HG03060 (cell line): ENCODE data around the gene GPSM1.

Source experiments
- ATAC-seq: cut with Tn5 transposase; IDR thresholded peaks from one replicate; pipeline ENCODE4 v1.9.1; 2021; ENCODE audit warnings: low read depth, moderate number of reproducible peaks; ENCODE audit not compliant: unreplicated experiment

Gene GPSM1

DNA sequence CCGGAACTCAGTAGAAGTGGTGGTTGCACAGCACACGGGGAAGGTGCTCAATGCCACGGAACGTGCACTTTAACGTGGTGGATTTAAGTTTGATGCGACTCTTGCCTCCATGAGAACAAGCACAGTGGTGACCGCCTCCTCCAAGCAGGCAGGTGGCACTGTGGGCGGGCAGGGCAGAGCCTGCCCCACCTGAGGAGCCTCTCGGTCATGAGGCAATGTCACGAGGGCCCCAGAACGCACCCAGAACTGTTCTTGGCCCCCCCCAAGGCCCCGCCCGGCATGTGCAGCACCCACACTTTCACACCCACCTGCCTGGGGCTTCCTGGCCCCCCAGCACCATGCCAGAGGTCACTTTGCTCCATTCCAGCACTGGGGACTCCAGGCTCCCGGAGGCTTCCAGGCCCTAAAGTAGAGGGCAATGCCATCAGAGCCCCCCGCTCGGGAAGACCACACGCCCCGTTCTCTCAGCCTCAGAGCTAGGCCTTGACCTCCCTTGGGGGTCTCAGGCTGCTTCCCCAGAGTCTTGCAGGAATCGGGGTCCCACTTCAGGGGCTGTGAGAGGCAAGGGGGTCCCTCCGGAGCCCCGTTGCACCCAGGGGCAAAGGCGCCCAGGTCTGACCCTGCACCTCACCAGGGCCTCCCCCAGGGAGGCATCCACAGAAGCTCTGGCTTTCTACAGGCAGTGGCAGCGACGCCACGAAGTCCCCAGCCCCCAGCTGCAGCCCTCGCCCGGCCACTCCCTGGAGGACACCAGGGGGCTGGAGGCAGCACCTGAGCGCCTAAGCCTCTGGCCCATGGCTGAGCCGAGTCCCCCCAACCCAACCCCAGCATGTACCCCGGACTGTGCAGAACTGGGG lies 37.5 kb upstream of the GPSM1 start:
- no peak for ATAC-seq

DNA sequence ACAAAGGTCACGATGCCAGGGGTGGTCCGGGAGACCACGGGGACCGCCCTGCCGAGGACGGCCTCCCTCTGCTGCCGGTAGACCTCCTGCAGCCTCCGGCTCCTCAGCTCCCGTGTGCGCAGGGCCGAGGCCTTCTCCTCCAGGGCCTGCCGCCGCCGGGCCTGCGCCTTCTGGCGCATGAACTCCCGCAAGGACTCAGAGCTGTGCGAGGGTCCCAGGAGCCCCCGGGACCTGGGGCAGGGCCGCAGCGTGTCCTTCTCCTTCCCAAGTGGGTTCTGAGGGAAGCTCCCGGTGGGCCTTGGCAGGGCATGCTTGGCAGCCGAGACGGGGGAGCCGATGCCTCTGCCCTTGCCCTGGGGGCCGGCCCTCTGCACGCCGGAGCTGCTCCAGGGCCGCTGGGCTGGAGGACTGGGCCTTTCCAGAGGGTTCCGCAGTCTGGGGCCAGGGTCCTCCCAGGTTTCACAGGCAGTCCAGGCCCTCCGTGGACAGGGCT lies 36.8 kb upstream of the GPSM1 start:
- ATAC-seq = no peak

- ATAC-seq = no peak
Measured at GRCh38 chr9:136291306-136292025, 35.9 kb upstream of the GPSM1 start.

GRCh38 chr9:136292026-136292538 lies 35.3 kb upstream of the GPSM1 start:
- no peak for ATAC-seq

- no peak for ATAC-seq
Measured at GRCh38 chr9:136292591-136293448, 34.5 kb upstream of the GPSM1 start.

DNA sequence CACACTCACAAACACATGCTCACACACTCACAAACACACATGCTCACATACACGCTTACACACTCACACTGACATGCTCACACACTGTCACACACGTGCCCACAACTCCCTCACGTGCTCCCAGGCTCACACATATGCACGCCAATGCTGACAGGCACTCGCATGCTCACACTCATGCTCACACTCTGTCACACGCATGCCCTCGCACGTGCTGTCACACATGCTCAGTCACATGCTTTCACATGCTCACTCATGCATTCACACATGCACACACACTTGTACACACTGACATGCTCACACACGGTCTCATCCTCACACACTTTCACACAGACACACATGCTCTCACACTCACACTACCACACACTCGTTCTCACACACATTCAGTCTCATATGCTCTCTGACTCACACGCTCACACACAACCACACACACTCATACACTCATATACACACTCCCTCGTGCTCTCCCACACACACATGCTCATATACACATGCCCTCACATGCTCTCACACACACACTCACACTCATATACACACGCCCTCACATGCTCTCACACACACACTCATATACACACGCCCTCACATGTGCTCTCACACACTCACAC lies 33.8 kb upstream of the GPSM1 start:
- no peak for ATAC-seq

GRCh38 chr9:136294437-136294836 lies 32.9 kb upstream of the GPSM1 start:
- no peak for ATAC-seq

DNA sequence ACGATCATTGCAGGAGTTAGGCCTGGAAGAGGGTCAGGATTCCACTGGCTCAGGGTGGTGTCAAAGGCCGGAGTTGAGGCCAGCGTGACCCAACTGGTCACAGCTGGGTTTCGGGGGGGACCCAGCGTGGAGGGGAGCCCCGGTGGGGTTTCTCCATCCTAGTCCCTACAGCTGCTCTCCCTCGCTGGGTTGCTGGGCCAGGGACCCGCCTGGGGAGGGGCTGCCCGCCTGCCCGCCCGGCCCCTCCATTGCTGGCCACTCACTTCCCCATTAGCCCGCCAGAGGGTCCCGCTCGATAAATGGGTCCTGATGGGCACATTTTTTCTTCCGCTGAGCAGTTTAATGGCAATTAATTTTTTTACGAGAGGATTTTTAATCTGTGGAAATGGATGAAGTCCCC lies 32.3 kb upstream of the GPSM1 start:
- no peak for ATAC-seq

DNA sequence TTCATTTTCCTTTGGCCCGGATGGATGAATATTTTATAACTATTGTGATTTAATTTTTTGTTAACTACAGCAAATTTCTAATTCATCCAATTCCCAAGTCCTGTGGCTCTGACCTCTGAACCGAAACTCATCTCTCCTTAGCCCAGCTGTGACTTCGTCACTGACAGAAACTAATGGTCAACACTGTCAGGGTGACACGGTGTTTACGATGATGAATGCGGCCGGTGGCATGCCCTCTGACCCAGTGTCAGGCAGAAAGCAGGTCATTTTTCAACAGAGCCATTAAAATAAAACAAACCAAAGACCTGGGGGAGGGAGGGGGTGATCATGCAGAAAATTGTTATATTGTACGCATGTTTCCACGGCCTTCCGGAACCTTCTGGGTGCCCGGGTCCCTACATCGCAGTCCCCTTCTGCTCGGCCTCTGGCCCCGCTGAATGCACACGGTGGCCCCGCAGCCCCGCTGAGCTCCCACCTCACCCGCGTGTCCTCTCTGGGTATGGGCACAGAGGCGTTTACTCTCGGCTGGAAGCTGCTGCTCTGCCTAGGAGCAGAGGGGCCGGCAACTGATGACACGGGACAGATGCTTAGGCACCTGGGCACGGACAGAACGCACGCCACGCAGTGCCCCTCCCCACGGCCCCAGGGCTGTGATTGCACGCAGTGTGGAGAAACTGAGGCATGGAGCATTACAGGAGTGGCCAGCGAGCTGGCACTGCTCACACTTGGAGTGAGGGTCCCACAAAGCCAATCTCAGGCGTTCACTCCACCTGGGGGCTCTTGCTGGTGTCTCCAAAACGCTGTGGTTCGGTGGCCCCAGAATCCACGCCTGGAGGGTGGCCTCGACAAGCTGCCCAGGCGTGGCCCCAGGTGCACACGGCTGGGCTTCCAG lies 31.6 kb upstream of the GPSM1 start:
- ATAC-seq = no peak

DNA sequence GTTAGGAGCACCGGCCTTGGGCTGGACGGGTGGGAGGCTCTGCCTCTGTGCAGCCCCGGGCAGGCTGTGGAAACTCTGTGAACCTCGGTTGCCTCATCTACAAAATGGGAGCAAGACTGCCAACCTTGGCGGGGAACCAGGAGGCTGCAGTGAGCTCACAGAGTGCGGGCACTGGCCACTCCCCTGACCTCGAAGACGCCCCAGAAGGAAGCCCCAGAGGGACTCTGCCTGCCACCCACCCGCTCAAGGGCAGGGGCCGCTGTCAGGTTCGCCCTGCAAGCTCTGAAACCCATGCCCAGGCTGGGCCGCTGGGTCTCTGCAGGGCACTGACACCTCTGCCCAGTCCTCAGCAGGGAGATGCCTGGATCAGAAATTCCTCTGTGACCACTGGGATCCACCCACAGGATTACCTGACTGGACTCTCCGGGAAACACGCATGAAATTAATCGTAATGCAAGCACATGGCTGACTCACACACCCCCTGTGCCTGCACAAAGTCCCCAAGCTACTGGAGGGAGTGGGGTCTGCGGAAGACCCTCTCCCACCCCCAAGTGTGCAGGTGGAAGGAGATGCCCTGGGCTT lies 30.8 kb upstream of the GPSM1 start:
- ATAC-seq = no peak

DNA sequence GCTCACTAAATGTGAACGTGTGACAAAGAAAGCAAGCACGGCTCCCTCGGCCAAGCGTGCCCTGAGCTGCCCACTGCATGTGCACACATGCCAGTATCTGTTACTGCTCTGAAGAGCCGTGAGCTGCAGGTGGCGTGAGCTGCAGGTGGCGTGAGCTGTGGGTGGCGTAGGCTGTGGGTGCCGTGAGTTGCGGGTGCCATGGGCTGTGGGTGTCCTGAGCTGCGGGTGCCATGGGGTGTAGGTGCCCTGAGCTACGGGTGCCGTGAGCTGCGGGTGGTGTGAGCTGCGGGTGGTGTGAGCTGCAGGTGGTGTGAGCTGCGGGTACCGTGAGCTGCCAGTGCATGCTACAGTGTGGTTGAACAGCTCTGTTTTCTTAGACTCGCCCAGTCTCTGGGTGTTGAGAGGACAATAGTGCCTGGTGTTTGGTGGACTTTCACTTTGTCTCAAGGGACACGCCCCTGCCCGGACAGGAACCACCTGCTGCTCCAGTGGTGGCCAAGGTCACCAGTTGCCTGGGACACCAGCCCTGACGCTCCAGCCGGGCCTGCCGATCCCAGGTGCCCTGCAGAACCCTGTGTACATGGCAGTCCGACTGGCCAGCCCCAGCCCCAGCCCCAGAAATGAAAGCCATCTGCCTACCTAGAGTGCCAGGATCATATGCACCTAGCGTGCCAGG lies 30.2 kb upstream of the GPSM1 start:
- no peak for ATAC-seq

- no peak for ATAC-seq
Measured at GRCh38 chr9:136297766-136298735, 29.3 kb upstream of the GPSM1 start.

DNA sequence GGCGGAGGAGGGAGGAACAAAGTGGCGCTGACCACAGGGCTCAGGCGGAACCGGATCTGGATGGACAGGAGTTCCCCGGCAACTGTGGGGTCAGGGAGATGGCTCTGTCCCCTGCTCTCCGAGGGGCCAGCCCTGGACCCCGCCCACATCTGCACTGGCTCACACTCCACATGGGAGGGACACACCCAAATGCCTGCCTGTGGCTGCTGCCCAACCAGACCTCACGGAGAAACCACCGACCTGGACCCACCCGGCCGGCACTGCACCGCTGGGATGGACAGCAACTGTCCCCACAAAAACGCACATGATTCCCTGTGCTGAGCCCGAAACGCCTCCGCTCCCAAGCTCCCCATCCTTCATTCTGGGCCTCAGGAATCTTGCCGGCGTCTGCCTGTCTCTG lies 28.2 kb upstream of the GPSM1 start:
- ATAC-seq = no peak

GRCh38 chr9:136299541-136299940 lies 27.8 kb upstream of the GPSM1 start:
- ATAC-seq = no peak

DNA sequence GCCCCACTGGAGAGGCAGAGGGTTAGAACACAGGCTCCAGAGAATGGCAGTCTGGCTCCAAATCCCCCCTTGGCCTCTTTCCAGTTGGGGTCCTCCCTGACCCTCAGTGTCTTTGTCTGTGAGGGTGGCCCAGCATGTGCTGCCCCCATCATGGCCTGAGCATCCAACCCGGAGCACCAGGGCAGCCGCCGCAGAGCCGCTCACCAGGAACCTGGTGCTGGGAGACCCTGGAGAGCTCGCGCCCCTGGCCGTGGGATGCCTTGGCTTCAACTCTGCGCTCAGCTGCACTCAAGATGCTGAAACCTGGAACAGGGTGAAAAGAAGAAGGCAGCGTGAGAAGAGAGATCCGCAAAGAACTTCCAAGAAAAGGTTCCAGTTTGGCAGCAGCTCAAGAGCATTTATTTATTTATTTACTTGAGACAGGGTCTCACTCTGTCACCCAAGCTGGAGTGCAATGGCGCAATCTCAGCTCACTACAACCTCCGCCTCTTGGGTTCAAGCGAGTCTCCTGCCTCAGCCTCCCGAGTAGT lies 27.3 kb upstream of the GPSM1 start:
- no peak for ATAC-seq

DNA sequence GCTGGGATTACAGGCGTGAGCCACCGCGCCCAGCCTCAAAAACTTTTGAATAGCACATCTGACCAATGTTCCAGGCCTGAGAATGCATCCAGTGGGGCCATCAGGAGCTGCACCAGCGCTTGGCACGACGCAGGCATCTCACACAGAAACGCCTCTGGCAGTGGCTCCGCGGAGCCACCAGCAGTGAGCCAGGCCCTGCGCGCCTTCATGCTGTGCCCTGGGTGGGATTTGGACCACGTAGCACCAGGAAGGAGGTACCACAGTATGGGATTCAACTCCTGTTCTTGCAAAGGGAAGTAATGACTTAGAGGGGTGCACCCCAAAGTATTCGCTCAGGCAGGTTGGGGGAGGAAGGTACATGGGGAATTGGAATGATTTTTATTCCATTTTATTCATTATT lies 26.5 kb upstream of the GPSM1 start:
- no peak for ATAC-seq

- no peak for ATAC-seq
Measured at GRCh38 chr9:136302527-136302926, 24.8 kb upstream of the GPSM1 start.
